Endothelial cell of umbilical vein (primary cell): ENCODE measurements around the gene RNF135. TPM values are rescaled to one million over a fixed set of nuclear protein-coding genes. Genes with fewer than 3 reads are reported as not detected.

Experiments used
- BruUV-seq: library from RNA; stranded (reverse); fragments of 400-500 nt; replicated peaks from 2 replicates; lab custom pipeline; 2021; lab: Mats Ljungman, UMichigan
- CTCF ChIA-PET: fragments of 300-600, 350-600 bp; sonication (Branson Sonifier 250); formaldehyde crosslinking; loops from one replicate; lab custom pipeline; 2021; ENCODE audit warnings: antibody characterized with exemption, inconsistent platforms; lab: Charles Lee
- POLR2A ChIA-PET: fragments of 300-600, 350-600 bp; sonication (Branson Sonifier 250); formaldehyde crosslinking; loops from one replicate; lab custom pipeline; 2021; ENCODE audit warnings: antibody characterized with exemption, inconsistent platforms; lab: Charles Lee
- DNase-seq: peaks from one replicate; pipeline ENCODE4 v3.0.0-alpha.2; 2011; ENCODE audit warnings: low read depth, low spot score
- FAIRE-seq: peaks from 2 replicates; lab custom pipeline; 2011; peaks lifted over from hg19 to GRCh38; lab: Jason Lieb, UNC
- H2AFZ ChIP-seq: 2 replicates; pipeline ENCODE4 v1.6.0; 2012; ENCODE audit warnings: low read depth, low read length, control low read depth, inconsistent platforms
- H3K27ac ChIP-seq: 2 replicates; pipeline ENCODE4 v1.5.1; 2011; ENCODE audit warnings: low read depth, mild to moderate bottlenecking, control low read depth, low read length, moderate library complexity; ENCODE audit not compliant: insufficient read depth
- H3K27me3 ChIP-seq, 2 experiments: 2 replicates each; pipeline versions ENCODE4 v1.6.0 to v1.6.1; 2011; ENCODE audit warnings: low read length in 2 of 2, mixed read lengths in 1 of 2; ENCODE audit not compliant: control insufficient read depth in 2 of 2, insufficient read depth in 2 of 2
- H3K36me3 ChIP-seq, 2 experiments: 2 replicates in 1 of 2; 3 replicates in 1 of 2; pipeline ENCODE4 v1.5.1; 2011; ENCODE audit warnings: low read length in 2 of 2, mild to moderate bottlenecking in 1 of 2, moderate library complexity in 1 of 2; ENCODE audit not compliant: control insufficient read depth in 2 of 2, insufficient read depth in 2 of 2; ENCODE audit errors: extremely low read depth in 1 of 2
- H3K4me1 ChIP-seq: 3 replicates; pipeline ENCODE4 v1.5.1; 2011; ENCODE audit warnings: mild to moderate bottlenecking, low read length; ENCODE audit not compliant: control insufficient read depth, insufficient read depth; ENCODE audit errors: extremely low read depth
- H3K4me2 ChIP-seq: 2 replicates; pipeline ENCODE4 v1.6.1; 2011; ENCODE audit warnings: low read length, control low read depth, mixed read lengths; ENCODE audit not compliant: insufficient read depth
- H3K4me3 ChIP-seq, 3 experiments: fragments of 200-600 bp in 1 of 3; sonication (generic), shearing (Covaris generic) in 1 of 3; replicated peaks in 1 of 3; 2 replicates each; pipeline ENCODE4 v1.5.1; 2011 to 2016; ENCODE audit warnings: control low read depth in 3 of 3, low read length in 3 of 3, mild to moderate bottlenecking in 2 of 3, inconsistent platforms in 1 of 3, low read depth in 1 of 3, moderate library complexity in 1 of 3; ENCODE audit not compliant: insufficient read depth in 1 of 3
- H3K79me2 ChIP-seq: 2 replicates; pipeline ENCODE4 v1.6.0; 2012; ENCODE audit warnings: low read length, inconsistent platforms; ENCODE audit not compliant: control insufficient read depth, insufficient read depth
- H3K9ac ChIP-seq: replicated peaks from 2 replicates; pipeline ENCODE3; 2011; ENCODE audit warnings: low read length, control low read depth; ENCODE audit not compliant: insufficient read depth; ENCODE audit errors: extremely low read depth
- H3K9me1 ChIP-seq: replicated peaks from 3 replicates; pipeline ENCODE4 v1.6.0; 2011; ENCODE audit warnings: mild to moderate bottlenecking, low read length; ENCODE audit not compliant: control insufficient read depth, insufficient read depth; ENCODE audit errors: extremely low read depth
- H3K9me3 ChIP-seq: replicated peaks from 2 replicates; pipeline ENCODE4 v1.5.1; 2012; ENCODE audit warnings: low read length, inconsistent platforms; ENCODE audit not compliant: control insufficient read depth, insufficient read depth
- H4K20me1 ChIP-seq: replicated peaks from 2 replicates; pipeline ENCODE3; 2011; ENCODE audit warnings: mild to moderate bottlenecking, low read length; ENCODE audit not compliant: control insufficient read depth, insufficient read depth; ENCODE audit errors: extremely low read depth
- CTCF ChIP-seq, 2 donors: IDR thresholded peaks; 1 replicate in 1 of 2; 2 replicates in 1 of 2; pipeline ENCODE4 v1.5.1; 2011; ENCODE audit warnings: low read length in 2 of 2, mild to moderate bottlenecking in 2 of 2, moderate library complexity in 2 of 2, control low read depth in 1 of 2, inconsistent platforms in 1 of 2, low read depth in 1 of 2; ENCODE audit not compliant: insufficient read depth in 1 of 2; ENCODE audit errors: extremely low read depth in 1 of 2
- EZH2 ChIP-seq: IDR thresholded peaks from 2 replicates; pipeline ENCODE4 v1.6.1; 2012; ENCODE audit warnings: borderline replicate concordance, low read depth, mild to moderate bottlenecking, moderate library complexity, low read length, inconsistent platforms; ENCODE audit not compliant: severe bottlenecking
- FOS ChIP-seq: IDR thresholded peaks from 2 replicates; pipeline ENCODE4 v1.6.1; 2011; ENCODE audit warnings: mild to moderate bottlenecking, low read length, moderate library complexity, borderline replicate concordance; ENCODE audit not compliant: insufficient read depth
- GATA2 ChIP-seq: IDR thresholded peaks from 2 replicates; pipeline ENCODE4 v1.7.0; 2011; ENCODE audit warnings: low read depth, mild to moderate bottlenecking, moderate library complexity, mixed read lengths, low read length; ENCODE audit not compliant: insufficient read length, insufficient read depth
- JUN ChIP-seq: IDR thresholded peaks from 2 replicates; pipeline ENCODE4 v1.6.1; 2011; ENCODE audit warnings: borderline replicate concordance, low read depth; ENCODE audit not compliant: insufficient read length, insufficient read depth
- MAX ChIP-seq: IDR thresholded peaks from 2 replicates; pipeline ENCODE4 v1.6.1; 2011; ENCODE audit not compliant: insufficient read depth, insufficient read length
- MYC ChIP-seq: IDR thresholded peaks from one replicate; pipeline ENCODE4 v1.6.1; 2011; ENCODE audit warnings: mild to moderate bottlenecking, low read depth, low read length
- POLR2A ChIP-seq: IDR thresholded peaks from 2 replicates; pipeline ENCODE4 v1.6.1; 2012; ENCODE audit warnings: low read depth, mild to moderate bottlenecking, control low read depth, low read length
- POLR2AphosphoS5 ChIP-seq: IDR thresholded peaks from 2 replicates; pipeline ENCODE4 v1.6.1; 2012; ENCODE audit warnings: low read depth, mild to moderate bottlenecking, control low read depth, low read length, moderate library complexity; ENCODE audit not compliant: insufficient read depth
- dilution Hi-C: fragments of 300-500 bp; cut with MboI; formaldehyde crosslinking; loops from one replicate; pipeline ENCODE4 v1.15.0; 2019; ENCODE audit warnings: low sequenced_read_pairs; ENCODE audit not compliant: extremely low pct_ligation_motif_present
- intact Hi-C: fragments of 100-400 bp; cut with micrococcal nuclease; formaldehyde crosslinking; loops from one replicate; pipeline ENCODE4 v1.10.0; 2022
- polyA plus RNA-seq, 4 experiments: library from polyadenylated mRNA; depleted of rRNA in 3 of 4; stranded (reverse) in 3 of 4; unstranded in 1 of 4; fragments of >200 nt; gene quantifications; 2 replicates each; pipeline versions ENCODE4 v1.2.1 to v1.2.3, GENCODE V29; 2011 to 2012; ENCODE audit warnings: missing spikeins in 1 of 4
- total RNA-seq: library from RNA; stranded (reverse); gene quantifications from 2 replicates; pipeline ENCODE4 v1.2.3, GENCODE V29; 2021

The RNF135 gene
- total and polyA plus RNA-seq, 2 donors (not counting 3 experiments of a cell fraction or from before 2014, with no cell fraction given) = 11.6 to 12.0 TPM

DNA sequence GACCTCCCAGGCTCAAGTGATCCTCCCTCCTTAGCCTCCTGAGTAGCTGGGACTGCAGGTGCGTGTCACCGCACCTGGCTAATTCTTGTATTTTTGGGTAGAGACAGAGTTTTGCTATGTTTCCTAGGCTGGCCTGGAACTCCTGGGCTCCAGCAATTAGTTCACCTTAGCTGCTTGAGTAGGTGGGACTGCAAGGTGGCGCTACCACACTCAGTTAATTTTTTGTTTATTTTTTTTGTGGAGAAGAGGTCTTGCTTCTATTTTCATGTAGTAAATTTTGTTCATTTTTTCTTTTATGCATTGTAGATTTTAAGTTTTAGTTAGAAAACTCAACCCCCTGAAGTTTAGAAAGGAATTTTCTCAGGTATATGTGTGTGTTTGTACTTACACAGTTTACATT is 21.7 kb downstream of the RNF135 start:
- FAIRE-seq (no peak), DNase-seq (no peak)
- CTCF ChIA-PET = no interaction called here
- H3K9me3 ChIP-seq = no peaks in the 10 kb centered on the region
- dilution Hi-C loops = no loop called here
- H3K4me1 ChIP-seq = no peaks in the 10 kb centered on the region
- TF ChIP-seq GATA2 = no peak
- TF ChIP-seq MAX = no peak
- TF ChIP-seq MYC = no peak
- no peak for TF ChIP-seq POLR2AphosphoS5
- TF ChIP-seq FOS = no peak
- TF ChIP-seq CTCF (IDR thresholded peaks at IDR 0.05; ENCODE audit: extremely low read depth in 1 of 2, insufficient read depth in 1 of 2, low read depth in 1 of 2, low read length in 2 of 2) = no peak
- no peak for TF ChIP-seq POLR2A
- no peak for TF ChIP-seq EZH2
- no peak for TF ChIP-seq JUN
- H3K27ac ChIP-seq = no peak overlapping the region
- intact Hi-C loops = no loop called here
- H3K4me2 ChIP-seq = no peak overlapping the region
- no peak overlapping the region for H3K9ac ChIP-seq
- H3K4me3 ChIP-seq = no peak overlapping the region
- no peaks in the 10 kb centered on the region for H3K79me2 ChIP-seq
- BruUV-seq = no TSS peak
- H4K20me1 ChIP-seq = no peaks in the 10 kb centered on the region
- H3K9me1 ChIP-seq = no peaks in the 10 kb centered on the region
- POLR2A ChIA-PET = no interaction called here
- peaks cover under 1 to 8% of the 10 kb centered on the region in 2 experiments for H3K36me3 ChIP-seq
- no peak overlapping the region for H2AFZ ChIP-seq
- no peaks in the 10 kb centered on the region for H3K27me3 ChIP-seq
